ENCODE data around the gene SMIM14. TPM values are rescaled to one million over a fixed set of nuclear protein-coding genes. Genes with fewer than 3 reads are reported as not detected.
A peak's percentile ranks its signal among the peaks of the same experiment; 100 is the strongest.

SMIM14 gene
- total and polyA plus RNA-seq, 9 of the 15 experiments (the other 6 are each of a cell fraction or from before 2014, with no cell fraction given): 0.98 to 3.7 (median 2.2) TPM

GRCh38 chr4:39528061-39528465 is 110.6 kb downstream of the SMIM14 start (continued):
- TF ChIP-seq ARID3B (CRISPR knock-in tag; IDR thresholded peaks at IDR 0.05; ENCODE audit: borderline replicate concordance) (no peak), U2AF1 (optimal IDR thresholded peaks at IDR 0.05; ENCODE audit: low read depth, low read length) (no peak), L3MBTL2 (IDR thresholded peaks at IDR 0.05) (peak; percentile 13; the same call in 1 of the 2 replicates), MYBL2 (IDR thresholded peaks at IDR 0.05; ENCODE audit: low read depth) (no peak), MYBL2 (CRISPR knock-in tag; IDR thresholded peaks at IDR 0.05; ENCODE audit: borderline replicate concordance) (no peak), FOSL1 (tag; conservative IDR thresholded peaks at IDR 0.05) (peak; percentile 53), TEAD1 (CRISPR knock-in tag; IDR thresholded peaks at IDR 0.05) (no peak), CREB1 (IDR thresholded peaks at IDR 0.05) (no peak), CREB1 (CRISPR knock-in tag; IDR thresholded peaks at IDR 0.05) (no peak), CREB5 (CRISPR knock-in tag; IDR thresholded peaks at IDR 0.05) (no peak), RBM22 (IDR thresholded peaks at IDR 0.05; ENCODE audit: low read depth, low read length, poor library complexity, severe bottlenecking) (no peak), ZNF511 (CRISPR knock-in tag; IDR thresholded peaks at IDR 0.05) (no peak)

Measured in K562 (cell line).